Stimulated activated CD8-positive, alpha-beta memory T cell treated with anti-CD3 and anti-CD28 coated beads, Interleukin-7, amount 100 ng/mL, for 4 hours (primary cell): ENCODE data around the gene TTC33.
A peak's percentile ranks its signal among the peaks of the same experiment; 100 is the strongest.
"Not testable (repeated sequence)": the region's sequence is repeated elsewhere in the genome, so short reads cannot be mapped to it uniquely, and the experiment has no call there.

Source experiments
- DNase-seq, 2 donors: peaks; one replicate each; pipeline ENCODE4 v3.0.0-alpha.2; 2020; ENCODE audit warnings: low read depth in 2 of 2

The TTC33 gene

GRCh38 chr5:40780199-40780598 is 24.4 kb upstream of the TTC33 start:
- no peak for DNase-seq

- DNase-seq, result no peak
Observed at GRCh38 chr5:40779561-40779960, 23.8 kb upstream of the TTC33 start.

GRCh38 chr5:40778133-40778532 is 22.4 kb upstream of the TTC33 start:
- no peak for DNase-seq

GRCh38 chr5:40776658-40776977 is 20.9 kb upstream of the TTC33 start:
- no peak for DNase-seq

GRCh38 chr5:40775846-40776657 is 20.3 kb upstream of the TTC33 start:
- no peak for DNase-seq

GRCh38 chr5:40775085-40775845 is 19.5 kb upstream of the TTC33 start:
- DNase-seq, result no peak

- no peak for DNase-seq
Observed at GRCh38 chr5:40774623-40775022, 18.9 kb upstream of the TTC33 start.

- no peak for DNase-seq
Observed at GRCh38 chr5:40770764-40771163, 15.0 kb upstream of the TTC33 start.

GRCh38 chr5:40762705-40763104 is 6.9 kb upstream of the TTC33 start:
- no peak for DNase-seq

- no peak for DNase-seq
Observed at GRCh38 chr5:40757400-40757799, 1.6 kb upstream of the TTC33 start.

- peak; percentile 42 to 51 for DNase-seq
Observed at GRCh38 chr5:40755093-40755406, 711 bp downstream of the TTC33 start.

GRCh38 chr5:40754381-40755092 is 1.2 kb downstream of the TTC33 start:
- DNase-seq, result no peak

- no peak for DNase-seq
Observed at GRCh38 chr5:40746703-40747102, 9.1 kb downstream of the TTC33 start.

- DNase-seq, result no peak
Observed at GRCh38 chr5:40743771-40744170, 12.0 kb downstream of the TTC33 start.

GRCh38 chr5:40738502-40738901 is 17.3 kb downstream of the TTC33 start:
- DNase-seq, result no peak

- DNase-seq, result no peak
Observed at GRCh38 chr5:40736103-40736875, 19.5 kb downstream of the TTC33 start.

- no peak for DNase-seq
Observed at GRCh38 chr5:40735609-40736008, 20.2 kb downstream of the TTC33 start.

GRCh38 chr5:40734986-40735385 is 20.8 kb downstream of the TTC33 start:
- no peak for DNase-seq

- DNase-seq, result no peak
Observed at GRCh38 chr5:40733879-40734563, 21.7 kb downstream of the TTC33 start.

GRCh38 chr5:40733434-40733833 is 22.3 kb downstream of the TTC33 start:
- DNase-seq, result no peak

- not testable (repeated sequence) for DNase-seq
Observed at GRCh38 chr5:40722497-40722911, 33.3 kb downstream of the TTC33 start.
